HG02588 (cell line): Measurements from ENCODE around the gene LPIN3.

Experiments used
- ATAC-seq: cut with Tn5 transposase; IDR thresholded peaks from one replicate; pipeline ENCODE4 v1.9.1; 2021; ENCODE audit warnings: mild to moderate bottlenecking, moderate library complexity; ENCODE audit not compliant: unreplicated experiment

LPIN3 gene

GRCh38 chr20:41318271-41318649 lies 22.4 kb upstream of the LPIN3 start:
- no peak for ATAC-seq

DNA sequence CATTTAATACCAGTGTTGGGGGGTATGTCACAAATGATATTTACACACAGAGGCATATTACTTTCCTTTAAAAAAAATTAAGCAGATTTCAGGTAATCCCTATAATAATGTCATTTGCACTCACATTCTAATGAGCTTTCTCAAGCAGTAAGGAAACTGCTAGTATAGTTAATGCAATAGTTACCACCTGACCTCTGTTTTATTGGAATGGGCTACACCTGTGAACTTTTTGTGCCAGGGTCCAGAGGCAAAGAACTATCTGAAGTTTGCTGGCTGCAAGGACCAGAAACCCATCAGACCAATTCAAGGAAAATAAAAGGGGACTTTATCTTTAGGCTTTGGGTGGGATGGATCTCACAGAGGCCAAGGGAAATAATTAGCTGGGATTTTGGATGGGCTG lies 20.2 kb upstream of the LPIN3 start:
- ATAC-seq, result no peak

- no peak for ATAC-seq
Measured at GRCh38 chr20:41320976-41321375, 19.6 kb upstream of the LPIN3 start.

DNA sequence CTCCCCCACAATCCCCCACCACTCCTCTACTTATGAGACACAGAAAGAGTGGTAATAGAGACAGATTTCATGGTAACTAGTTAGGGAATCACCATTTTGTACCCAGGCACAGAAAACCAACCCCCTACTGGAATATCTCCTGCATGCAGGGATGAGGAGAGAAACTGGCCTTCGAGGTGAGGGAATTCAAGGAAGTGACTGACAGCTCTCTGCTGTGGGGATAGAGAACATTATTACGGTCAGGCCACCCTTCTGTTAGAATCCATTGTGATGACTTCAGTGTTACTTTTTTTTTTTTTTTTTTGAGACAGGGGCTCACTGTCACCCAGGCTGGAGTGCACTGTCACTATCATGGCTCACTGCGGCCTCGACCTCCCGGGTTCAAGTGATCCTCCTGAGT lies 13.4 kb upstream of the LPIN3 start:
- ATAC-seq, result no peak

GRCh38 chr20:41329435-41330342 lies 10.9 kb upstream of the LPIN3 start:
- ATAC-seq, result peak; percentile 68

DNA sequence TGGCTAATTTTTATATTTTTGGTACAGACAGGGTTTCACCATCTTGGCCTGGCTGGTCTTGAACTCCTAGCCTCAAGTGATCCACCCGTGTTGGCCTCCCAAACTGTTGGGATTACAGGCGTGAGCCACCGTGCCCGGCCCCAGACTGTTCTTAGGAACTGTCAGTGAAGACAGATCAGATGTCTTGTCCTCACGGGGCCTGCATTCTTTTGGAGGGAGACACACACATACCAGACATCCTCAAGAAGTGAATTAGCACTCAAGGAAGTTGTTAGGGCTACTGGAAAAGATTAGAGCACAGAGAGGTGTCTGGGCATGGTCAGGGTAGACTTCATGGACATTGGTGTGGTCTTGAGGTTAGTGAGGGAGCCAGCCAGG lies 10.3 kb upstream of the LPIN3 start:
- no peak for ATAC-seq

- no peak for ATAC-seq
Measured at GRCh38 chr20:41330941-41331340, 9.7 kb upstream of the LPIN3 start.

GRCh38 chr20:41331731-41332130 lies 8.9 kb upstream of the LPIN3 start:
- no peak for ATAC-seq

DNA sequence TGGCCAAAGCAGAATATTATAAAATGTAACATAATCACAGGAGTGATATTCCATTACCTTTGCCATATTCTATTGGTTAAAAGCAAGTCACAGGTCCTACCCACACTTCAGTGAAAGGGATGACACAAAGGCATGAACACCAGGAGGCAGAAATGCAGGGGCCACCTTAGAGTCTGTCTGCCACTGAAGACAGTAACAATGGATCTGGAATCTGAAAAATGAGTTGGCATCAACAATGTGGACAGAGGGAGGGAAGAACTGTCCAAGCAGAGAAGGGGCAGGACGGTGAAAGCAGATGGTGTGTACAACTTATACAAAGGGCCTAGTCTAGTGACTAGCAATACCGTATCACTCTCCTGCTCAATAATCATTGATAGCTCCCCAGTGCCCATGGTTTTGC lies 6.6 kb upstream of the LPIN3 start:
- ATAC-seq, result no peak

DNA sequence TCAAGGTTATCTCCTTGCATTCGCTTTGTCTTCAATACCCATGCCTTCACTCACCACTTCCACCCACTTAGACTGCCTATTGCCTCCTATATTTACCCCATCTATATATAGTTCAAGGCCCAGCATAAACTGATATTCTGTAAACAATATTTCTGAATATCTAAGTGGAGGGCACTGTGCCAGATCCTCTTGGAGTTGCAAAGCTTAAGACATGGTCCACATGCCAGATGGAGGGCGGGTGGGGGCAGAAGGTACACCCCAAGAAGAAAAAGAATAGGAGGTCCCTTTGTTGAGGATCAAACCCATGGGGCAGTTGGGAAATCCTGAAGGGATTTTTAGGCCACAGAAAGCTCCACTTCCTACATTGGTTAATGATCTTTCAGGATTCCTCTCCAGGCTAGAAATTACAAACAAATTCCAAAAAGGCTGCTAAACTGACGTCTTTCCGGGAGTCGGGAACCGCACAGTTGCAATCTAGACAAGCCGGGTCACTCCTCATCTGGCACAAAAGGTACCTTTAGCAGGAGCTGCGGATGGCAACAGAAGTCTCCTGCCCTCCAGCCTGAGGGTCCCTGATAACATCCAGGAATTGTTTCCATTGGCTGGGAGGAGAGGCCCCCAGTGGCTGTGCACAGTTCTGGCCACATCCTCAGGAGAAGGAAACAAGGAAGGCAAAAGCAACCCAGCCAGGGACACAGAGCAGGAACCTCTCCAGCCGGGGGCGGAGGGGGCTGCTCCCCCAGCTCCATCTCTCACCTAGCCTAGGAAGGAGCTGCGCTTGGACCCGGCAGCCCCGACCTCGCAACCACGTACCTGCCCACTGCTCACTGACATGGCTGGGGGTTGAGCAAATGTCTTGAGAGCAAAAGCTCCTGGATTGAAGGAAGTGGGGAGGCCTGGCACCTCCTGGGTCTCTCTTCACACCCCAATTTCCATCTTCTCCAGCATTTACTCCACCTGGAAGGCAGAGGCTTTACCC lies 5.9 kb upstream of the LPIN3 start:
- ATAC-seq, result no peak

DNA sequence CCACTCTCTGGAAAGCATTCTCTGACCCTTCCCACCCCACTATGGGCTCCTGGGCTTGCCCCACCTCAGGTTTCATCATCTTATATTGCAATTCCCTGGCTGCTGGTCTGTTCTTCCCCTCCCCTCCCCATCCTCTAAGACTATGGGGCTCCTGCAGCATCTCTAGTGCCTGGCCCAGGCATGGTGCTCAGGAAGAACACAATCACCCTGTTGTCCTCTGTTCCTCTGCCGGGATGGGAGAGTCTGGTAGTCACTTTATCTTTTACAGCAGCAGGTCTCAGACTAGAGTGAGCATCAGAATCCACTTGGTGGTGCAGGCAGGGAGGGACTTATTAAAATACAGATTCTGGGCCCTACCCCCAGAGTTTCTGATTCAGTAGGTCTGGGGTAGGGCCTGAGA lies 5.0 kb upstream of the LPIN3 start:
- no peak for ATAC-seq

DNA sequence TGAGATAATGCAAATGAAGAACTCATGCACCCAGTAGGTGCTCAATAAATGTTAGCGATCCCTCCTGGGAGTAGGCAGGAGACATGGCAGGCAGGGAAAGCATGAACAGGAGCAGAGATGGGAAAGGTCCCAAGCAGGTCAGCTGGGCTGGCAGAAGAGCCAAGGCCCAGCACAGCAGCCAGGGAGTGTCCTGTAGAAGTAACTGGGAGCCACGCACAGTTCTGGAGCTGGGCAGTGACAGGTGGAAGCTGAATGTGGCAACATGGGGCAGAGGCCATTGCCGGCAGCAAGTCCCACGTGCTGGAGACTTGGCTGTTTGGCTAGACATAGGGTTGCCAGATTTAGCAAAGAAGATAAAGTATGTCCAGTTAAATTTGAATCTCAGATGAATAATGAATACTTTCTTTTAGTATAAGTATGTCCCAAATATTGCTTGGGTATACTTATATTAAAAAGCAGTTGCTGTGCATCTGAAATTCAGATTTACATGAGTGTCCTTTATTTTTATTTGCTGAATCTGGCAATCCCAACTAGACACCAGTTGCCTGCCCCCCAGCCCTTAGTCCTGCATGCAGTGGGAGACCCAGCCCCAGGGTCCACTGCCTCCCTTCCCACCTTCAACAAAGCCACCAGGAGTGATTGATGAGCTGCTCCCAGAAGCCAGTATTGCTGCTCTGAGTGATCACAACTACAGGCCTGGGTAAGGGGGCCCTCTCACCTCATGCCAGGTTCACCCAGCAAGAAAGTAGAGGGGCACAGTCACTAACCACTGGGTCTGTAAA lies 3.7 kb upstream of the LPIN3 start:
- no peak for ATAC-seq

DNA sequence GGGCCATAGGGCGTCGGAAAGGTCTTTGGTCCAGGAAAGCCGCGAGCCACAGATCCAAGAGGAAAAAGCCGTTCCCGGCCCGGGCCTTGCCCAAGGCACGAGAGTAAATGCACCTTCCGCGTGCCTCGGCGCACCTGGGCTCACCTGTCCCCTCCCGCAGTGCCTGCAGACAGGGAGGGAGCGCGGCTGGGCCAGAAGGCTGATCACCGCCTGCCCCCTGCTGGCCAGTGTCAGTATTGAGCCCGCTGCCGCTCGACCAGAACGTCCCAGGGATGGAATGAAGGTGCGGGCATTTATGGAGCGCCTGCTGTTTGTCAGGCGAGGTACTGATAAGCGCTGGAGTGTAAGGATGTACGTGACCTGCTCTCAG lies 679 bp upstream of the LPIN3 start:
- peak; percentile 69 for ATAC-seq

GRCh38 chr20:41342474-41343464 lies 2.1 kb downstream of the LPIN3 start:
- no peak for ATAC-seq

- no peak for ATAC-seq
Measured at GRCh38 chr20:41344477-41344876, 3.9 kb downstream of the LPIN3 start.

DNA sequence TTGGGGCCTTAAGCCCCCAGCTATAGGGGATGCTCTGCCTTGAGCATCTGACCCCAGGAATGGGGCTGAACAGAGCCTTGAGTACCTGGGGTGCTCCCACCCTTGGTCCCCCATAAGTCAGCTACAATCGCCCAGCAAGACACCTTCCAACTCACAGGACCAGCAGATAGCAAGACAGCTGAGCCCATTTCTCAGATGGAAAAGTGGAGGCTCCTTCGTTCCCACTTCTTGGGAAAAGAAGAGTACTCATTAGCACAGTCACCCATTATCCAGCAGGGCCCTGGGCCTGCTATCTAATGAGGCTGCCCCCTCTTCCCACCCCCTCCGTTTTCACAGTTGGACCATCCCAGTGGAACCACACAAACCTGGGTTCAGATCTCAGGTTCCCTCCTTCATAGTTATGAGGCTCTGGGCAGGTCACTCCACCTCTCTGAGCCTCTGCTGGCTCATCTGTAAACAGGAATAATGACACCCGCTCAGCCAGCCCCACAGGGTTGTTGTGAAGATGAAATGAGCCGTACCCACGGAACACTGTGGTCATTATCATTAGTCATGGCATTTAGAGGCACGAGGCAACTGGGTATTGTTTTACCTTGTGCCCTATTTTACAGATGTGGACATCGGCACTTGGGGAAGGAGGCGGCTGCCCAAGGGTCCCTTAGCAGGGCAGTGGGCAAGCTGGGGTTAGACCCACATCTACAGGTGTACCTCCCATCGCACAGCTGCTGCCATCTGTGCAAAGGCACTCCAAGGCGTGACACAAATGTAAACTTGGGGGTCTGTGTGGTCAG lies 4.5 kb downstream of the LPIN3 start:
- no peak for ATAC-seq

DNA sequence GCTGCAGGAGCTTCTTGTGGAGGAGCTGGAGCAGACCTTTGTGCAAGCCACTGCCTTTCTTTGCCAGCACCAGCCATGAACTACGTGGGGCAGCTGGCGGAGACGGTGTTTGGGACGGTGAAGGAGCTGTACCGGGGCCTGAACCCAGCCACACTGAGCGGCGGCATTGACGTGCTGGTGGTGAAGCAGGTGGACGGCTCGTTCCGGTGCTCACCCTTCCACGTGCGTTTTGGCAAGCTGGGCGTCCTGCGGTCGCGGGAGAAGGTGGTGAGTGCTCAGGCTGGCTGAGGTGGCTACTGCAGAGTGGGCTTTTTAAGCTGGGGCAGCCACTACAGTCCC lies 5.1 kb downstream of the LPIN3 start:
- ATAC-seq, result no peak

DNA sequence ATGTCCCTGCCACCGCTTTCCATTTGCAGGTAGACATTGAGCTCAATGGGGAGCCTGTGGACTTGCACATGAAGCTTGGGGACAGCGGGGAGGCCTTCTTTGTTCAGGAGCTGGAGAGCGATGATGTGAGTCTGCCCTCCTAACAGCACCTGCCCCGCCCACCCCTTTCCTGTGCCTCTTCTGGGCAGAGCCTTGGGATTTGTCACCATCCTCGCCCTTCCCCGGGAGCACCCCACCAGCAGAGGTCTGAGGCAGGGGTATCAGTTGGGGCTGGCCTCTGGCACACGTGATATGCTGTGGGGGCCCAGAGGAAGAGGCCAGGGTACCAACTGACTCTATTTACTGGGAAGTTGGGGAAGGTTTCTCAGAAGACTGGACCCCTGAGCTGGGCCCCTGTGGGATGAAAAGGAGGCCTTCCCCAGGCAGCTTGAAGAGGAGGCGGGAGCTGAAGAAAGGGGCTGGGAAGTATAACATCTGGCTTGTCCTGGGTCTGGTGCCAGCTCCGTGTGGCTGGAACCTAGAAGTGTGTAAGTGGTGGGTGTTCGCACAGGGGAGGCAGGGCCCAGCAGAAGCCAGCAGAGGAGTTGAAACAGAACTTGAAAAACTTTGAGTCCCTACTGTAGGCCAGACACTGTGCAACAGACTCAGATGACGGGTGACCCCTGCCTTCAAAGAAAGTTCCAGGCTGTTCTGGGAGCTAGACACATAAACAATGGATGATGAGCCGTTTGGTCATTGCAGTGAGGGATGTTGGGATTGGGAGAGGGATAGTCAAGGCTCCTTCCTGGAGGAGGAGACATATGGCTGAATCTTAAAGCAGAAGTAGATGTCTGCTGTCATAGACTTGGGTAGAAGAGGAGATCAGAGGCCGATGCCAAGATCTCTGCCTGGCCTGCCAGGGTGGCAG lies 7.2 kb downstream of the LPIN3 start:
- ATAC-seq, result no peak
